ENCODE measurements around the gene TNIK.

Gene TNIK

GRCh38 chr3:171459942-171460724 lies at the start of gene TNIK:
TNIK (minus strand) TSS chr3:171460405; CDS start chr3:171460063, 342 bp downstream.
- DNase-seq: peak; percentile 90

GRCh38 chr3:171508676-171509075 lies 48.5 kb upstream of the TNIK start:
- DNase-seq: no peak

GRCh38 chr3:171508206-171508605 lies 48.0 kb upstream of the TNIK start:
- no peak for DNase-seq

GRCh38 chr3:171506743-171507319 lies 46.6 kb upstream of the TNIK start:
- no peak for DNase-seq

GRCh38 chr3:171505822-171506333 lies 45.7 kb upstream of the TNIK start:
- no peak for DNase-seq

GRCh38 chr3:171504376-171504775 lies 44.2 kb upstream of the TNIK start:
- no peak for DNase-seq

- DNase-seq: no peak
Observed at GRCh38 chr3:171503817-171504216, 43.6 kb upstream of the TNIK start.

- DNase-seq: no peak
Observed at GRCh38 chr3:171498921-171499320, 38.7 kb upstream of the TNIK start.

GRCh38 chr3:171497468-171497867 lies 37.3 kb upstream of the TNIK start:
- DNase-seq: no peak

- DNase-seq: no peak
Observed at GRCh38 chr3:171495413-171495812, 35.2 kb upstream of the TNIK start.

GRCh38 chr3:171494457-171495109 lies 34.4 kb upstream of the TNIK start:
- DNase-seq: no peak

- DNase-seq: no peak
Observed at GRCh38 chr3:171491361-171491760, 31.2 kb upstream of the TNIK start.

GRCh38 chr3:171490901-171491300 lies 30.7 kb upstream of the TNIK start:
- no peak for DNase-seq

GRCh38 chr3:171489348-171489747 lies 29.1 kb upstream of the TNIK start:
- DNase-seq: no peak

- no peak for DNase-seq
Observed at GRCh38 chr3:171488479-171488878, 28.3 kb upstream of the TNIK start.

- DNase-seq: no peak
Observed at GRCh38 chr3:171487382-171487781, 27.2 kb upstream of the TNIK start.

GRCh38 chr3:171485338-171485737 lies 25.1 kb upstream of the TNIK start:
- no peak for DNase-seq

GRCh38 chr3:171481011-171481410 lies 20.8 kb upstream of the TNIK start:
- DNase-seq: no peak

GRCh38 chr3:171480526-171480925 lies 20.3 kb upstream of the TNIK start:
- no peak for DNase-seq

GRCh38 chr3:171476532-171477102 lies 16.4 kb upstream of the TNIK start:
- no peak for DNase-seq

GRCh38 chr3:171472552-171472951 lies 12.3 kb upstream of the TNIK start:
- no peak for DNase-seq

- no peak for DNase-seq
Observed at GRCh38 chr3:171470714-171471227, 10.6 kb upstream of the TNIK start.

- no peak for DNase-seq
Observed at GRCh38 chr3:171469376-171469775, 9.2 kb upstream of the TNIK start.
